Right cardiac atrium (tissue), 5 donors: ENCODE data around the gene COPB1. TPM values are rescaled to one million over a fixed set of nuclear protein-coding genes. Genes with fewer than 3 reads are reported as not detected.
A peak's percentile ranks its signal among the peaks of the same experiment; 100 is the strongest.

Experiments used
- ATAC-seq, 2 donors: fragments of 200-7000 bp; cut with Tn5 transposase; one replicate each; pipeline versions ENCODE4 v1.8.0 to v1.9.1; 2020; ENCODE audit warnings: moderate library complexity in 2 of 2, mild to moderate bottlenecking in 1 of 2
- DNase-seq, 3 donors: peaks; one replicate each; pipeline ENCODE4 v3.0.0-alpha.2; 2020
- H3K27ac ChIP-seq: one replicate; pipeline ENCODE4 v1.5.1; 2013; ENCODE audit warnings: mild to moderate bottlenecking, low read length, control low read depth, moderate library complexity
- H3K27me3 ChIP-seq: one replicate; pipeline ENCODE4 v1.6.1; 2013; ENCODE audit not compliant: control insufficient read depth, insufficient read depth
- H3K4me1 ChIP-seq: one replicate; pipeline ENCODE4 v1.6.1; 2013; ENCODE audit warnings: low read length; ENCODE audit not compliant: control insufficient read depth, insufficient read depth
- H3K4me3 ChIP-seq: one replicate; pipeline ENCODE4 v1.5.1; 2013; ENCODE audit warnings: low read length, control low read depth
- H3K9me3 ChIP-seq: one replicate; pipeline ENCODE4 v1.6.1; 2013; ENCODE audit warnings: low read length; ENCODE audit not compliant: control insufficient read depth
- WGBS: extraction: QIAGEN DNeasy Blood & Tissue Kit; methylation state at CpG from one replicate; pipeline ENCODE4 v1.1.7; 2013; 5-methylcytosine and 5-hydroxymethylcytosine counted together
- intact Hi-C, 4 donors: fragments of 100-400 bp; cut with DNase I; formaldehyde crosslinking; loops; one replicate each; pipeline versions ENCODE4 v1.11.0 to v1.14.0; 2022 to 2023
- polyA plus RNA-seq: library from polyadenylated mRNA; stranded (reverse); fragments of 200-250 nt; gene quantifications from one replicate; pipeline ENCODE4 v1.2.3, GENCODE V29; 2013
- total RNA-seq, 4 donors: library from RNA; stranded (reverse); fragmentation: NEBNext Ultra II Directional; extraction: Animal tissue kit (Norgen Biotek cat#: 25700); gene quantifications; one replicate each; pipeline ENCODE4 v1.2.1, GENCODE V29; 2021
- donor health status: healthy with polysubstance abuse.
- donor health status: DM: no; HTN: yes; CAD: no.
- donor health status: DM: no; HTN: no; CAD: no.
- donor health status: DM: no; HTN: yes; CAD: no; lungs with severe emphysema.
- donor health status: DM: yes; HTN: yes; CAD: no.

COPB1 gene
- total and polyA plus RNA-seq, 5 donors, result 41.7 to 62.3 (median 51.4) TPM

- Histone ChIP-seq H3K4me1 (peaks cover 2% of the 10 kb centered on the region), H3K27ac (no peak overlapping the region), H3K4me3 (no peak overlapping the region), H3K9me3 (no peaks in the 10 kb centered on the region), H3K27me3 (no peaks in the 10 kb centered on the region)
- no peak for ATAC-seq
- DNase-seq, result no peak
- intact Hi-C loops, result no loop called here
- 56% methylated on average over 7 of the region's 7 CpGs for WGBS
Measured at GRCh38 chr11:14414470-14415461, 84.8 kb downstream of the COPB1 start.

GRCh38 chr11:14413307-14414069 is 86.1 kb downstream of the COPB1 start:
- WGBS, result 60% methylated on average over 4 of the region's 4 CpGs

GRCh38 chr11:14411818-14412217 is 87.8 kb downstream of the COPB1 start:
- Histone ChIP-seq H3K9me3 (no peaks in the 10 kb centered on the region), H3K27ac (peak overlapping the region; percentile 41), H3K4me3 (no peak overlapping the region), H3K27me3 (no peaks in the 10 kb centered on the region), H3K4me1 (no peaks in the 10 kb centered on the region)
- peak in 2 of 3 donors; percentile 53 to 64 for DNase-seq
- intact Hi-C loops, result no loop called here
- ATAC-seq, result peak; percentile 50 to 73

More at GRCh38 chr11:14413307-14414069, 86.1 kb downstream of the COPB1 start:
- ATAC-seq (peak; percentile 50 to 64), DNase-seq (peak in 2 of 3 donors; percentile 41 to 71)
- H3K27me3 ChIP-seq, result no peaks in the 10 kb centered on the region
- intact Hi-C loops, result no loop called here
- no peaks in the 10 kb centered on the region for H3K9me3 ChIP-seq
- H3K27ac ChIP-seq, result no peak overlapping the region
- no peaks in the 10 kb centered on the region for H3K4me1 ChIP-seq
- H3K4me3 ChIP-seq, result no peak overlapping the region

GRCh38 chr11:14409891-14410290 is 89.7 kb downstream of the COPB1 start:
- intact Hi-C loops, result no loop called here
- Histone ChIP-seq H3K4me1 (no peaks in the 10 kb centered on the region), H3K9me3 (no peaks in the 10 kb centered on the region), H3K27ac (no peak overlapping the region), H3K4me3 (no peak overlapping the region), H3K27me3 (no peaks in the 10 kb centered on the region)
- ATAC-seq (no peak), DNase-seq (no peak)
- 50% methylated on average over 3 of the region's 3 CpGs for WGBS

- Histone ChIP-seq H3K27ac (no peak overlapping the region), H3K27me3 (no peaks in the 10 kb centered on the region), H3K4me3 (no peak overlapping the region), H3K4me1 (no peaks in the 10 kb centered on the region), H3K9me3 (no peaks in the 10 kb centered on the region)
- no peak for DNase-seq
- WGBS, result 88% methylated on average over 2 of the region's 2 CpGs
- ATAC-seq, result no peak
- intact Hi-C loops, result no loop called here
Measured at GRCh38 chr11:14408612-14409011, 91.0 kb downstream of the COPB1 start.

Other genes starting within 250 kb of the COPB1 start
- 10 to 100 TPM; 23.9 to 32.7 (median 29.8) TPM for gene RRAS2, start 140.6 kb downstream of the COPB1 start, total RNA-seq
- gene RRAS2, start 140.6 kb downstream of the COPB1 start, polyA plus RNA-seq, result 28.2 TPM
- 100 to 1,000 TPM; 105 to 132 (median 117) TPM for gene PSMA1, start 20.6 kb upstream of the COPB1 start, total RNA-seq
- 145 TPM for gene PSMA1, start 20.6 kb upstream of the COPB1 start, polyA plus RNA-seq
- gene PDE3B, start 144.0 kb upstream of the COPB1 start, total RNA-seq, result 10 to 100 TPM in 1 of 4 donors, 1 to 10 TPM in 3; 8.3 to 18.6 (median 9.4) TPM
- 4.9 TPM for gene PDE3B, start 144.0 kb upstream of the COPB1 start, polyA plus RNA-seq